K562 (cell line): ENCODE results near the gene P2RY11. TPM values are rescaled to one million over a fixed set of nuclear protein-coding genes. Genes with fewer than 3 reads are reported as not detected.

Experiments
- ATAC-seq: fragments of 200-7000 bp; cut with Tn5 transposase; 3 replicates; pipeline ENCODE4 v1.9.1; 2020; ENCODE audit warnings: moderate library complexity
- BruUV-seq: library from RNA; stranded (reverse); fragments of 400-500 nt; replicated peaks from 2 replicates; lab custom pipeline; 2021; lab: Mats Ljungman, UMichigan
- CTCF ChIA-PET: fragments of 300-600 bp; formaldehyde crosslinking; extraction: SDS; loops from one replicate; lab custom pipeline; 2021; ENCODE audit warnings: low intra/inter-chr PET ratio; lab: Yijun Ruan, JAX
- POLR2A ChIA-PET: fragments of 300-600, 350-650 bp; sonication (Branson Sonifier 250); formaldehyde crosslinking; extraction: SDS; loops from one replicate; lab custom pipeline; 2021; ENCODE audit warnings: antibody characterized with exemption, inconsistent platforms; lab: Yijun Ruan, JAX
- DNase-seq, 4 experiments: peaks; one replicate each; pipeline versions ENCODE4 v3.0.0 to v3.0.0-alpha.2; 2011 to 2018; ENCODE audit warnings: low spot score in 3 of 4, mixed read lengths in 3 of 4; ENCODE audit errors: extremely low read depth in 1 of 4
- FAIRE-seq: peaks from 2 replicates; lab custom pipeline; 2011; peaks lifted over from hg19 to GRCh38; lab: Jason Lieb, UNC
- H2AFZ ChIP-seq: 2 replicates; pipeline ENCODE4 v1.6.0; 2011; ENCODE audit warnings: low read depth, low read length, control low read depth, inconsistent platforms
- H3K27ac ChIP-seq: fragments of 200-600 bp; 3 replicates; pipeline ENCODE4 v1.8.0; 2011; ENCODE audit warnings: low read depth, mild to moderate bottlenecking, control low read depth, inconsistent platforms, low read length, moderate library complexity, mixed read lengths; ENCODE audit errors: extremely low read depth
- H3K27me3 ChIP-seq, 2 experiments: fragments of 300-600 bp in 1 of 2; 2 replicates in 1 of 2; 3 replicates in 1 of 2; pipeline versions ENCODE4 v1.6.0 to v1.8.0; 2011; ENCODE audit warnings: inconsistent platforms in 2 of 2, low read length in 2 of 2, mild to moderate bottlenecking in 1 of 2, mixed read lengths in 1 of 2, moderate library complexity in 1 of 2; ENCODE audit not compliant: control insufficient read depth in 2 of 2, insufficient read depth in 2 of 2
- H3K36me3 ChIP-seq: fragments of 300-600 bp; 3 replicates; pipeline ENCODE4 v1.8.0; 2011; ENCODE audit warnings: mild to moderate bottlenecking, low read length, inconsistent platforms; ENCODE audit not compliant: control insufficient read depth, insufficient read depth
- H3K4me1 ChIP-seq, 2 experiments: fragments of 200-600 bp in 1 of 2; replicated peaks in 1 of 2; 2 replicates in 1 of 2; 3 replicates in 1 of 2; pipeline versions ENCODE4 v1.5.1 to v1.8.0; 2011; ENCODE audit warnings: inconsistent platforms in 2 of 2, low read length in 2 of 2, mild to moderate bottlenecking in 1 of 2, mixed read lengths in 1 of 2, moderate library complexity in 1 of 2; ENCODE audit not compliant: control insufficient read depth in 2 of 2, insufficient read depth in 2 of 2
- H3K4me2 ChIP-seq: 2 replicates; pipeline ENCODE4 v1.6.1; 2011; ENCODE audit warnings: low read length, control low read depth, inconsistent platforms, mixed read lengths; ENCODE audit not compliant: insufficient read depth
- H3K4me3 ChIP-seq: fragments of 200-600 bp; sonication (generic), shearing (Covaris generic); 2 replicates; pipeline ENCODE4 v1.5.1; 2016; ENCODE audit warnings: control low read depth, inconsistent platforms
- H3K79me2 ChIP-seq: fragments of 200-600 bp; 3 replicates; pipeline ENCODE4 v1.8.0; 2011; ENCODE audit warnings: low read length, inconsistent platforms; ENCODE audit not compliant: control insufficient read depth, insufficient read depth
- H3K9ac ChIP-seq, 2 experiments: 2 replicates each; pipeline versions ENCODE4 v1.6.0 to v1.6.1; 2011; ENCODE audit warnings: low read depth in 2 of 2, low read length in 2 of 2, control low read depth in 1 of 2, inconsistent platforms in 1 of 2, mild to moderate bottlenecking in 1 of 2, mixed read lengths in 1 of 2; ENCODE audit not compliant: insufficient read depth in 1 of 2
- H3K9me1 ChIP-seq: one replicate; pipeline ENCODE4 v1.6.0; 2011; ENCODE audit warnings: inconsistent platforms, mild to moderate bottlenecking, low read length, moderate library complexity; ENCODE audit not compliant: control insufficient read depth, insufficient read depth
- H3K9me3 ChIP-seq: replicated peaks from 2 replicates; pipeline ENCODE4 v1.5.1; 2011; ENCODE audit warnings: low read depth, low read length, inconsistent platforms; ENCODE audit not compliant: control insufficient read depth, insufficient read depth
- H4K20me1 ChIP-seq: replicated peaks from 2 replicates; pipeline ENCODE4 v1.6.1; 2011; ENCODE audit warnings: low read length, inconsistent platforms, mixed read lengths; ENCODE audit not compliant: control insufficient read depth, insufficient read depth
- BMI1 ChIP-seq: fragments of 150-350 bp; IDR thresholded peaks from 2 replicates; pipeline ENCODE4 v1.6.1; 2014; ENCODE audit warnings: low read length
- ETS1 ChIP-seq: conservative IDR thresholded peaks from 2 replicates; pipeline ENCODE4 v1.6.1; 2011; ENCODE audit warnings: low read depth, mild to moderate bottlenecking, low read length; ENCODE audit not compliant: control insufficient read depth
- GABPB1 ChIP-seq: sonication (generic); formaldehyde crosslinking; IDR thresholded peaks from 2 replicates; pipeline ENCODE4 v1.8.0; 2022; ENCODE audit warnings: mild to moderate bottlenecking, missing genetic modification reagents
- HCFC1 ChIP-seq: IDR thresholded peaks from 2 replicates; pipeline ENCODE4 v1.6.1; 2012; ENCODE audit warnings: low read depth, low read length, improper control_type of control experiment
- MIER1 ChIP-seq: fragments of 450-650 bp; IDR thresholded peaks from 2 replicates; pipeline ENCODE4 v1.6.1; 2016; ENCODE audit warnings: antibody characterized with exemption, mild to moderate bottlenecking, low read depth
- NCOA2 ChIP-seq, 2 experiments: fragments of 450-650 bp; IDR thresholded peaks; 2 replicates each; pipeline ENCODE4 v1.6.1; 2018; ENCODE audit warnings: mild to moderate bottlenecking in 2 of 2, moderate library complexity in 1 of 2; ENCODE audit not compliant: partially characterized antibody in 2 of 2
- NR3C1 ChIP-seq: sonication (generic); formaldehyde crosslinking; IDR thresholded peaks from 2 replicates; pipeline ENCODE4 v1.8.1; 2022; ENCODE audit warnings: missing genetic modification reagents
- SP2 ChIP-seq: IDR thresholded peaks from 2 replicates; pipeline ENCODE4 v1.6.1; 2011; ENCODE audit warnings: mild to moderate bottlenecking, low read depth, low read length, moderate library complexity; ENCODE audit not compliant: poor library complexity, severe bottlenecking; ENCODE audit errors: extremely low read depth
- TEAD4 ChIP-seq, 2 experiments: sonication (generic) in 1 of 2; formaldehyde crosslinking in 1 of 2; IDR thresholded peaks; 2 replicates each; pipeline versions ENCODE4 v1.6.1 to v1.8.0; 2012 to 2022; ENCODE audit warnings: borderline replicate concordance in 1 of 2, inconsistent platforms in 1 of 2, low read length in 1 of 2, mild to moderate bottlenecking in 1 of 2, missing genetic modification reagents in 1 of 2
- ZBTB34 ChIP-seq: fragments of 250-450 bp; sonication (Bioruptor Pico); IDR thresholded peaks from 2 replicates; pipeline ENCODE4 v1.8.0; 2021; ENCODE audit warnings: mild to moderate bottlenecking, moderate library complexity
- ZBTB7A ChIP-seq: IDR thresholded peaks from 2 replicates; pipeline ENCODE4 v1.6.1; 2011; ENCODE audit warnings: low read depth, mild to moderate bottlenecking, low read length, moderate library complexity, borderline replicate concordance; ENCODE audit not compliant: control insufficient read depth
- ZNF253 ChIP-seq: fragments of 250-450 bp; sonication (Bioruptor Pico); conservative IDR thresholded peaks from 2 replicates; pipeline ENCODE4 v1.6.1; 2021; ENCODE audit warnings: mild to moderate bottlenecking
- WGBS: fragments of 100-300 bp; shearing (Covaris generic); methylation state at CpG from one replicate; pipeline ENCODE4 v1.1.6; 2016; ENCODE audit warnings: low coverage, mixed read lengths; ENCODE audit not compliant: insufficient coverage; ENCODE audit errors: missing lambda C conversion rate; 5-methylcytosine and 5-hydroxymethylcytosine counted together
- in situ Hi-C: fragments of 300-500 bp; cut with MboI; formaldehyde crosslinking; loops from 4 replicates; pipeline ENCODE4 v1.15.0; 2018; ENCODE audit warnings: inconsistent platforms, mixed read lengths
- intact Hi-C: fragments of 100-400 bp; cut with micrococcal nuclease; formaldehyde crosslinking; loops from 2 replicates; pipeline ENCODE4 v1.14.2; 2022
- polyA plus RNA-seq, 8 experiments: library from polyadenylated mRNA; depleted of rRNA in 4 of 8; stranded (reverse) in 5 of 8; unstranded in 3 of 8; fragments of >200 nt; fragmentation: Nextera tagmentation in 2 of 8; fragmentation: Illumina TruSeq in 1 of 8; extraction: Ambion mirVana in 2 of 8; extraction: Trizol in 1 of 8; gene quantifications; 2 replicates each; pipeline versions ENCODE4 v1.2.1 to v1.2.3, GENCODE V29; 2011 to 2014; ENCODE audit warnings: inconsistent platforms in 1 of 8, missing spikeins in 1 of 8
- total RNA-seq, 7 experiments: library from RNA; depleted of rRNA in 6 of 7; stranded (reverse); fragments of >200 nt in 6 of 7; fragmentation: Illumina TruSeq in 2 of 7; extraction: Trizol in 2 of 7; gene quantifications; 2 replicates each; pipeline versions ENCODE4 v1.2.1 to v1.2.3, GENCODE V29; 2011 to 2021; ENCODE audit warnings: low replicate concordance in 1 of 7

The P2RY11 gene
- total and polyA plus RNA-seq, 9 of the 15 experiments (the other 6 are each of a cell fraction or from before 2014, with no cell fraction given): 0.03 to 10.1 (median 1.5) TPM

GRCh38 chr19:10061717-10062310 lies 49.7 kb upstream of the P2RY11 start (continued):
- peak; percentile 79 for TF ChIP-seq ETS1
- TF ChIP-seq ZBTB7A: peak; percentile 34; the same call in 1 of the 2 replicates
- TF ChIP-seq GABPB1 (CRISPR knock-in tag): peak; percentile 62
- TF ChIP-seq MIER1: peak; percentile 97
- peak; percentile 89 for TF ChIP-seq NR3C1
- TF ChIP-seq ZNF253 (CRISPR knock-in tag): no peak

- intact Hi-C loops (no loop called here), in situ Hi-C loops (no loop called here)
- Histone ChIP-seq H3K27me3 (peaks cover 14 to 65% of the 10 kb centered on the region in 2 experiments; a peak in 4 of 5 replicates), H3K4me1 (peaks cover 0 to 9% of the 10 kb centered on the region in 2 experiments; a peak in 1 of 5 replicates), H3K9me3 (no peaks in the 10 kb centered on the region), H3K79me2 (no peaks in the 10 kb centered on the region), H3K36me3 (no peaks in the 10 kb centered on the region), H3K27ac (no peak overlapping the region), H4K20me1 (no peaks in the 10 kb centered on the region), H2AFZ (no peak overlapping the region), H3K4me2 (no peak overlapping the region), H3K4me3 (no peak overlapping the region), H3K9ac (no peak overlapping the region), H3K9me1 (no peaks in the 10 kb centered on the region)
- ATAC-seq (no peak), DNase-seq (no peak), FAIRE-seq (no peak)
- CTCF ChIA-PET: no interaction called here
- WGBS: 3% methylated on average over 4 of the region's 4 CpGs
- POLR2A ChIA-PET: no interaction called here
- TF ChIP-seq ZBTB34 (CRISPR knock-in tag) (no peak), HCFC1 (no peak), TEAD4 (IDR thresholded peaks at IDR 0.05; ENCODE audit: low read length) (no peak), TEAD4 (CRISPR knock-in tag; IDR thresholded peaks at IDR 0.05; ENCODE audit: borderline replicate concordance) (no peak), NCOA2 (IDR thresholded peaks at IDR 0.05; ENCODE audit: partially characterized antibody in 2 of 2) (no peak), SP2 (no peak), BMI1 (no peak)
- BruUV-seq: no TSS peak
Measured at GRCh38 chr19:10068205-10068604, 43.3 kb upstream of the P2RY11 start.
